DND-41 (cell line): ENCODE results near the gene PDE4D.

Experiments used
- ATAC-seq: fragments of 200-7000 bp; cut with Tn5 transposase; 3 replicates; pipeline ENCODE4 v1.9.1; 2021; ENCODE audit warnings: low read depth; ENCODE audit not compliant: insufficient read depth
- DNase-seq: peaks from one replicate; pipeline ENCODE4 v3.0.0-alpha.2; 2020
- H2AFZ ChIP-seq: 2 replicates; pipeline ENCODE4 v1.6.0; 2012; ENCODE audit warnings: low read depth, low read length
- H3K27ac ChIP-seq: 2 replicates; pipeline ENCODE4 v1.5.1; 2012; ENCODE audit warnings: low read length, inconsistent platforms
- H3K27me3 ChIP-seq: fragments of 200-600 bp; sonication (generic); 2 replicates; pipeline ENCODE4 v1.6.0; 2012; ENCODE audit warnings: low read length, mild to moderate bottlenecking, inconsistent platforms; ENCODE audit not compliant: insufficient read depth, poor library complexity
- H3K36me3 ChIP-seq: 2 replicates; pipeline ENCODE4 v1.5.1; 2012; ENCODE audit warnings: low read length, inconsistent platforms; ENCODE audit not compliant: insufficient read depth
- H3K4me1 ChIP-seq: 2 replicates; pipeline ENCODE4 v1.5.1; 2012; ENCODE audit warnings: mild to moderate bottlenecking, low read length; ENCODE audit not compliant: insufficient read depth
- H3K4me2 ChIP-seq: 2 replicates; pipeline ENCODE4 v1.6.0; 2012; ENCODE audit warnings: mild to moderate bottlenecking, moderate library complexity, low read length, inconsistent platforms; ENCODE audit not compliant: insufficient read depth
- H3K4me3 ChIP-seq, 2 experiments: fragments of 200-600 bp in 1 of 2; shearing (Covaris generic) in 1 of 2; 2 replicates each; pipeline ENCODE4 v1.5.1; 2012 to 2016; ENCODE audit warnings: inconsistent platforms in 2 of 2, low read length in 2 of 2, mild to moderate bottlenecking in 2 of 2, low read depth in 1 of 2, moderate library complexity in 1 of 2
- H3K79me2 ChIP-seq: 2 replicates; pipeline ENCODE4 v1.6.0; 2012; ENCODE audit warnings: low read length, inconsistent platforms; ENCODE audit not compliant: insufficient read depth
- H3K9ac ChIP-seq: 2 replicates; pipeline ENCODE4 v1.6.0; 2012; ENCODE audit warnings: low read depth, mild to moderate bottlenecking, inconsistent platforms, low read length, moderate library complexity
- H3K9me3 ChIP-seq: 2 replicates; pipeline ENCODE4 v1.5.1; 2012; ENCODE audit warnings: low read length, moderate library complexity, mild to moderate bottlenecking, inconsistent platforms; ENCODE audit not compliant: insufficient read depth, severe bottlenecking
- H4K20me1 ChIP-seq: 2 replicates; pipeline ENCODE4 v1.6.0; 2012; ENCODE audit warnings: low read length; ENCODE audit not compliant: insufficient read depth
- EZH2 ChIP-seq: IDR thresholded peaks from 3 replicates; pipeline ENCODE4 v1.6.1; 2012; ENCODE audit warnings: borderline replicate concordance, low read depth, mild to moderate bottlenecking, moderate library complexity, low read length, inconsistent platforms; ENCODE audit not compliant: severe bottlenecking
- TF ChIP-seq, protein P1 (sequence below): IDR thresholded peaks from 2 replicates; pipeline ENCODE4 v1.5.1; 2012; ENCODE audit warnings: borderline replicate concordance, low read length, moderate library complexity, mild to moderate bottlenecking; ENCODE audit not compliant: poor library complexity, severe bottlenecking; ENCODE audit errors: extremely low read depth

The PDE4D gene

DNA sequence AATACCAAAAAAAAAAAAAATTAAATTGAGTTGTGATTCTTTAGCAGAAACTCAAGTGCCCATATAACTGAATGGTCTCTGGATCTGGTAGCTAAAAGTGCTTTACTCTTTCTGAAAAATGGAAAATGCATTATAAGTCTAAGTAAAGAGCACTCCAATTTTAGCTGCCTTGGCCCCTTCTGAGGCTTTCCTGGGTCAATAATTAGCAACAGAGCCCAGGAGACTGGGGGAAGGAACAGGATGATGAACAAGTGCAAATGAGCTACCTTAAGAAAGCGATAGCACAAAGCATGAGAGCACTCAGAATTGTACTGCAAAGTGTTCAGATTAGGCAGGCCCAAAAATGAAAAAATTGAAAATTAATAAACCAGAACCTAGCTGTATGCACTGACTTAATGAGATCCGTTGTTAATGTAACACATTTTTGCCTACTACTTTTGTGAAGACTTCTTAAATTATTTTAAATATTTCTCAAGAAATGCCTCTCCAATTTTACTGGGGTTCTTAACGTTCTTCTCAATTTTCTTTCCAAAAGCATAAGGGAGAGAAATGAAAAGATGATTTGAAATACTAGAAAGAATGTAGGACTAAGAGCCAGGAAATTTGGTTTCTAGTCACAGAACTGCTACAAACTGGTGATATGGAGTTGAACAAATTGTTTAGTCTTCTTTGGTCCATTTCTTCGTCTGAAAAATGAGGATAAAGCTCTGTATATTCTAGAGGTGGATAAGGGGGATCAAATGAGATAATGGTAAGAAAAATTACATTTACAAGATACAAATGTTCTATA lies 566.1 kb downstream of the PDE4D start:
- ATAC-seq = no peak
- Histone ChIP-seq H3K9me3 (no peaks in the 10 kb centered on the region), H2AFZ (no peak overlapping the region), H3K4me3 (no peak overlapping the region), H3K4me2 (no peak overlapping the region), H4K20me1 (no peaks in the 10 kb centered on the region), H3K27me3 (no peaks in the 10 kb centered on the region), H3K9ac (no peak overlapping the region), H3K79me2 (no peaks in the 10 kb centered on the region), H3K4me1 (no peaks in the 10 kb centered on the region), H3K36me3 (no peaks in the 10 kb centered on the region), H3K27ac (no peak overlapping the region)
- TF ChIP-seq, protein P1, sequence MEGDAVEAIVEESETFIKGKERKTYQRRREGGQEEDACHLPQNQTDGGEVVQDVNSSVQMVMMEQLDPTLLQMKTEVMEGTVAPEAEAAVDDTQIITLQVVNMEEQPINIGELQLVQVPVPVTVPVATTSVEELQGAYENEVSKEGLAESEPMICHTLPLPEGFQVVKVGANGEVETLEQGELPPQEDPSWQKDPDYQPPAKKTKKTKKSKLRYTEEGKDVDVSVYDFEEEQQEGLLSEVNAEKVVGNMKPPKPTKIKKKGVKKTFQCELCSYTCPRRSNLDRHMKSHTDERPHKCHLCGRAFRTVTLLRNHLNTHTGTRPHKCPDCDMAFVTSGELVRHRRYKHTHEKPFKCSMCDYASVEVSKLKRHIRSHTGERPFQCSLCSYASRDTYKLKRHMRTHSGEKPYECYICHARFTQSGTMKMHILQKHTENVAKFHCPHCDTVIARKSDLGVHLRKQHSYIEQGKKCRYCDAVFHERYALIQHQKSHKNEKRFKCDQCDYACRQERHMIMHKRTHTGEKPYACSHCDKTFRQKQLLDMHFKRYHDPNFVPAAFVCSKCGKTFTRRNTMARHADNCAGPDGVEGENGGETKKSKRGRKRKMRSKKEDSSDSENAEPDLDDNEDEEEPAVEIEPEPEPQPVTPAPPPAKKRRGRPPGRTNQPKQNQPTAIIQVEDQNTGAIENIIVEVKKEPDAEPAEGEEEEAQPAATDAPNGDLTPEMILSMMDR = no peak
- no peak for TF ChIP-seq EZH2
- DNase-seq = no peak

GRCh38 chr5:59326596-59326995 lies 566.9 kb downstream of the PDE4D start:
- Histone ChIP-seq H3K36me3 (no peaks in the 10 kb centered on the region), H2AFZ (no peak overlapping the region), H3K9me3 (no peaks in the 10 kb centered on the region), H3K9ac (no peak overlapping the region), H3K4me2 (no peak overlapping the region), H3K4me1 (no peaks in the 10 kb centered on the region), H4K20me1 (no peaks in the 10 kb centered on the region), H3K79me2 (no peaks in the 10 kb centered on the region), H3K27me3 (no peaks in the 10 kb centered on the region), H3K27ac (no peak overlapping the region), H3K4me3 (no peak overlapping the region)
- TF ChIP-seq EZH2 = no peak
- TF ChIP-seq, protein P1 = no peak
- DNase-seq (no peak), ATAC-seq (no peak)

- no peak for ATAC-seq
- Histone ChIP-seq H3K27ac (no peak overlapping the region), H3K27me3 (no peaks in the 10 kb centered on the region), H3K4me3 (no peak overlapping the region), H4K20me1 (no peaks in the 10 kb centered on the region), H3K4me2 (no peak overlapping the region), H3K9me3 (no peaks in the 10 kb centered on the region), H3K4me1 (no peaks in the 10 kb centered on the region), H2AFZ (no peak overlapping the region), H3K36me3 (no peaks in the 10 kb centered on the region), H3K9ac (no peak overlapping the region), H3K79me2 (no peaks in the 10 kb centered on the region)
- no peak for TF ChIP-seq EZH2
- TF ChIP-seq, protein P1 = no peak
- DNase-seq = no peak
These were observed 568.5 kb downstream of the PDE4D start for GRCh38 chr5:59325070-59325469.
